HL-60 (cell line): ENCODE results near the gene DNAAF3.
A peak's percentile ranks its signal among the peaks of the same experiment; 100 is the strongest.

Source experiments
- DNase-seq, 2 experiments: peaks; one replicate each; pipeline ENCODE4 v3.0.0-alpha.2; 2010 to 2020; ENCODE audit warnings: low read depth in 1 of 2, low spot score in 1 of 2
- H3K27ac ChIP-seq: fragments of 250-450 bp; sonication (Bioruptor Pico); replicated peaks from 2 replicates; pipeline ENCODE4 v1.5.1; 2020; ENCODE audit warnings: mild to moderate bottlenecking, moderate library complexity
- H3K27me3 ChIP-seq: fragments of 250-450 bp; sonication (Bioruptor Pico); 2 replicates; pipeline ENCODE4 v1.5.1; 2021; ENCODE audit warnings: mild to moderate bottlenecking, moderate library complexity; ENCODE audit not compliant: insufficient read depth, poor library complexity, severe bottlenecking
- H3K4me3 ChIP-seq: replicated peaks from 2 replicates; pipeline ENCODE4 v1.5.1; 2011; ENCODE audit warnings: mild to moderate bottlenecking, control low read depth, low read length; ENCODE audit not compliant: insufficient read depth
- CTCF ChIP-seq: IDR thresholded peaks from one replicate; pipeline ENCODE4 v1.5.1; 2011; ENCODE audit warnings: low read length, control low read depth, inconsistent platforms; ENCODE audit not compliant: insufficient read depth
- GABPA ChIP-seq: IDR thresholded peaks from 2 replicates; pipeline ENCODE4 v1.6.1; 2012; ENCODE audit warnings: low read depth
- POLR2AphosphoS5 ChIP-seq: IDR thresholded peaks from 2 replicates; pipeline ENCODE4 v1.6.1; 2012; ENCODE audit warnings: low read depth
- REST ChIP-seq: IDR thresholded peaks from 2 replicates; pipeline ENCODE4 v1.6.1; 2012; ENCODE audit warnings: low read depth; ENCODE audit not compliant: insufficient replicate concordance
- SPI1 ChIP-seq: IDR thresholded peaks from 2 replicates; pipeline ENCODE4 v1.6.1; 2012; ENCODE audit warnings: low read depth, mild to moderate bottlenecking, borderline replicate concordance

DNAAF3 gene

GRCh38 chr19:55113570-55114039 is 52.8 kb downstream of the DNAAF3 start:
- TF ChIP-seq GABPA: no peak
- TF ChIP-seq CTCF: no peak
- no peak for TF ChIP-seq REST
- TF ChIP-seq SPI1: no peak
- no peak for TF ChIP-seq POLR2AphosphoS5
- Histone ChIP-seq H3K4me3 (no peak overlapping the region), H3K27me3 (no peaks in the 10 kb centered on the region), H3K27ac (no peak overlapping the region)
- peak in 1 of 2 experiments; percentile 42 for DNase-seq

- DNase-seq: no peak
- Histone ChIP-seq H3K4me3 (no peak overlapping the region), H3K27ac (no peak overlapping the region), H3K27me3 (no peaks in the 10 kb centered on the region)
- TF ChIP-seq REST (no peak), SPI1 (no peak), GABPA (no peak), CTCF (no peak), POLR2AphosphoS5 (no peak)
These were observed 53.4 kb downstream of the DNAAF3 start for GRCh38 chr19:55112777-55113569.

GRCh38 chr19:55112246-55112776 is 54.1 kb downstream of the DNAAF3 start:
- Histone ChIP-seq H3K27me3 (no peaks in the 10 kb centered on the region), H3K4me3 (no peak overlapping the region), H3K27ac (no peak overlapping the region)
- DNase-seq: no peak
- TF ChIP-seq SPI1 (no peak), POLR2AphosphoS5 (no peak), CTCF (no peak), GABPA (no peak), REST (no peak)
